ENCODE measurements around the gene TMEM202. TPM values are rescaled to one million over a fixed set of nuclear protein-coding genes. Genes with fewer than 3 reads are reported as not detected.

TMEM202 gene
- total RNA-seq, 2 experiments from 2014 or later, result not detected

DNA sequence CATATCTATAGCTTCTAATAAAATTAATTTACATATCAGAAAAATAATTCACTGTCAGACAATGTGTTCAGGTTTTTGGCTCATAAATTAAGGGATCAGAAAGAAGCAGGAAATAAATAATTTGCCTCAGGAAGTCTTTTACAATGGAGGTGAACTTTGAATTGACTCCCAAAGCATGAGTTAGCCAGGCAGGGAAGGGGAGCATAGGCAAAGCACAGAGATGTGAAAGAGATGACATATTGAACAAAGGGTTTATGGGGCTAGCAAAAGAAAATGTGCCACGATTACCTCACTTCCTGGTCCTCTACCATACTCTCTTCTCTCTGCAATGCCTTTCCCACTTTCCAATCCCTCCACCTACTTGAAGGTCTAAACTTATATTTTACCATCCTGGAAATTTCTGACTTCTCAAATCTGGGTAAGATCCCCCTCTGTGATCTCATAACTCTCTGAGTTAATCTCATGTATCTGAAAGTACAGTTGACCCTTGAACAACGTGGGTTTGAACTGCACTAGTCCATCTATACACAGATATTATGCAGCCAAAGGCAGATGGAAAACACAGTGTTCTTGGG is 18.2 kb upstream of the TMEM202 start:
- no peak overlapping the region for H3K4me2 ChIP-seq (ENCODE audit: low read length)
- intact Hi-C loops (cut with micrococcal nuclease; ENCODE audit: unreplicated experiment), result no loop called here
- no peak overlapping the region for H2AFZ ChIP-seq (ENCODE audit: low read length)

DNA sequence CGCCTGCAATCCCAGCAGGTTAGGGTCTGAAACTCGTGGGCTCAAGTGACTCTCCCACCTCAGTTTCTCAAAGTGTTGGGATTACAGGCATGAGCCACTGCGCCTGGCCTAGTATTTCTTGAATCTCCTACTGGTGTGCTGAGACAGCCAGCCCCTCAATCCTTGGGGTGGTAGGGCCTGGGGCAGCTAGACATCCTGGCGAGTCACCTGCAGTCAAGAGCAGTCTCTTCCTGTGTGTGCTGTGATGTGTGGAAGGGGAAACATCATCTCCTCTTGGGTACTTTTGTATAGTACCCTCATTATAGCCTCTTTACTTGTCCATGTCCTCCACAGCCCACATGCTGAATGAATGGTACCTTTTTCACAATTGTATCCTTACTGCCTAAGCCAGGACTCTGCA is 17.4 kb upstream of the TMEM202 start:
- intact Hi-C loops (cut with micrococcal nuclease; ENCODE audit: unreplicated experiment), result no loop called here
- no peaks in the 10 kb centered on the region for H3K9me2 ChIP-seq (ENCODE audit: insufficient read depth, low read length)
- H3K27ac ChIP-seq (ENCODE audit: low read depth, low read length, poor library complexity, severe bottlenecking), result no peak overlapping the region
- H3K4me2 ChIP-seq (ENCODE audit: low read length), result no peak overlapping the region
- DNase-seq (ENCODE audit: low spot score), result no peak
- H3K9me3 ChIP-seq (ENCODE audit: low read length), result no peaks in the 10 kb centered on the region
- H3K4me1 ChIP-seq (ENCODE audit: insufficient read depth, low read length, poor library complexity, severe bottlenecking), result peaks cover 10% of the 10 kb centered on the region
- no peak for TF ChIP-seq CTCF (conservative IDR thresholded peaks at IDR 0.05; ENCODE audit: low read length)
- no peak for TF ChIP-seq EZH2phosphoT487 (IDR thresholded peaks at IDR 0.05; ENCODE audit: borderline replicate concordance, low read depth, low read length)
- POLR2A ChIA-PET, result no interaction called here
- H3K4me3 ChIP-seq (ENCODE audit: low read depth, low read length, poor library complexity, severe bottlenecking), result no peak overlapping the region
- BruUV-seq (replicated peaks), result no TSS peak
- no peak overlapping the region for H2AFZ ChIP-seq (ENCODE audit: low read length)
- CTCF ChIA-PET (ENCODE audit: unreplicated experiment), result no interaction called here
- H4K20me1 ChIP-seq (ENCODE audit: insufficient read depth, low read length), result no peaks in the 10 kb centered on the region
- peaks cover 5% of the 10 kb centered on the region; the same call in 1 of the 2 replicates for H3K79me2 ChIP-seq (ENCODE audit: insufficient read depth, low read depth, low read length)
- H3K36me3 ChIP-seq (ENCODE audit: insufficient read depth, low read length), result no peaks in the 10 kb centered on the region

More for the DNA sequence above, 18.2 kb upstream of the TMEM202 start:
- Histone ChIP-seq H3K9me2 (ENCODE audit: insufficient read depth, low read length) (no peaks in the 10 kb centered on the region), H3K79me2 (ENCODE audit: insufficient read depth, low read depth, low read length) (peaks cover 12% of the 10 kb centered on the region), H4K20me1 (ENCODE audit: insufficient read depth, low read length) (no peaks in the 10 kb centered on the region), H3K4me1 (ENCODE audit: insufficient read depth, low read length, poor library complexity, severe bottlenecking) (peaks cover 13% of the 10 kb centered on the region), H3K36me3 (ENCODE audit: insufficient read depth, low read length) (no peaks in the 10 kb centered on the region), H3K27ac (ENCODE audit: low read depth, low read length, poor library complexity, severe bottlenecking) (no peak overlapping the region), H3K4me3 (ENCODE audit: low read depth, low read length, poor library complexity, severe bottlenecking) (no peak overlapping the region), H3K9me3 (ENCODE audit: low read length) (no peaks in the 10 kb centered on the region)
- TF ChIP-seq CTCF (conservative IDR thresholded peaks at IDR 0.05; ENCODE audit: low read length) (no peak), EZH2phosphoT487 (IDR thresholded peaks at IDR 0.05; ENCODE audit: borderline replicate concordance, low read depth, low read length) (no peak)
- ChIA-PET POLR2A (interaction anchor here (0.8 kb wide), 1 partner anchor 9 kb away, joined by 3 read pairs; no protein-coding TSS in a partner anchor), CTCF (ENCODE audit: unreplicated experiment) (no interaction called here)
- DNase-seq (ENCODE audit: low spot score), result no peak
- no TSS peak for BruUV-seq (replicated peaks)

DNA sequence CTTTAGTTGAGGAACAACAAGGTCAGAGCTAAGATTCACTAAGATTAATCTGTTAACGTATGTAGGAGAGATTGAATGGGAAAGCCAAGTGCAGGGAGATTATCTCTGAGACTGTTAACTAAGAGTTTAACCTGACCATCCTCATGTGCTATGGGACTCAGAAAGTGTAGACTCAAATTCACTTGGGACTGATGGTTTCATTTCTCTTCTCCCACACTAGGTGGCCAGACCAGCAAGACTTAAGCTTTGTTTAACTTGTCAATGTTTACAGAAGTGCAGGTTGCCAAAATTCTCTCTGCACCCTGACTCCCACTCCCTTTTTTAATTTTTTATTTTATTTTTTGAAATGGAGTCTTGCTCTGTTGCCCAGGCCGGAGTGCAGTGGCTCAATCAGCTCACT is 16.0 kb upstream of the TMEM202 start:
- Histone ChIP-seq H3K79me2 (ENCODE audit: insufficient read depth, low read depth, low read length) (no peaks in the 10 kb centered on the region), H3K36me3 (ENCODE audit: insufficient read depth, low read length) (no peaks in the 10 kb centered on the region), H4K20me1 (ENCODE audit: insufficient read depth, low read length) (no peaks in the 10 kb centered on the region), H3K4me1 (ENCODE audit: insufficient read depth, low read length, poor library complexity, severe bottlenecking) (peaks cover 4% of the 10 kb centered on the region), H3K9me2 (ENCODE audit: insufficient read depth, low read length) (no peaks in the 10 kb centered on the region), H3K9me3 (ENCODE audit: low read length) (no peaks in the 10 kb centered on the region), H3K4me2 (ENCODE audit: low read length) (no peak overlapping the region), H3K27ac (ENCODE audit: low read depth, low read length, poor library complexity, severe bottlenecking) (no peak overlapping the region), H2AFZ (ENCODE audit: low read length) (no peak overlapping the region), H3K4me3 (ENCODE audit: low read depth, low read length, poor library complexity, severe bottlenecking) (no peak overlapping the region)
- ChIA-PET POLR2A (interaction anchor here (0.6 to 1.4 kb wide), 4 partner anchors 11 to 445 kb away, joined by 3 read pairs; no protein-coding TSS in a partner anchor), CTCF (ENCODE audit: unreplicated experiment) (no interaction called here)
- intact Hi-C loops (cut with micrococcal nuclease; ENCODE audit: unreplicated experiment), result no loop called here
- BruUV-seq (replicated peaks), result no TSS peak
- DNase-seq (ENCODE audit: low spot score), result peak; percentile 14
- TF ChIP-seq EZH2phosphoT487 (IDR thresholded peaks at IDR 0.05; ENCODE audit: borderline replicate concordance, low read depth, low read length), result no peak
- TF ChIP-seq CTCF (conservative IDR thresholded peaks at IDR 0.05; ENCODE audit: low read length), result peak; percentile 45
